Measurements from ENCODE around the gene LRP2.

Gene LRP2

GRCh38 chr2:169351725-169352124, 10.6 kb downstream of the LRP2 start:
- H3K27me3 ChIP-seq = no peaks in the 10 kb centered on the region
- H3K9ac ChIP-seq = no peak overlapping the region
- no peaks in the 10 kb centered on the region for H3K9me3 ChIP-seq
- H3K27ac ChIP-seq = no peak overlapping the region
- H3K36me3 ChIP-seq = no peaks in the 10 kb centered on the region
- no peaks in the 10 kb centered on the region for H4K20me1 ChIP-seq
- no peak for TF ChIP-seq Cebpa-rat (IDR thresholded peaks at IDR 0.05)
- no peak overlapping the region for H3K4me3 ChIP-seq
- H3K4me1 ChIP-seq = no peaks in the 10 kb centered on the region
- no peak overlapping the region for H3K4me2 ChIP-seq

- no peak for TF ChIP-seq Cebpa-rat (IDR thresholded peaks at IDR 0.05)
- H3K9ac ChIP-seq = no peak overlapping the region
- H3K27me3 ChIP-seq = no peaks in the 10 kb centered on the region
- H3K27ac ChIP-seq = no peak overlapping the region
- no peaks in the 10 kb centered on the region for H3K4me1 ChIP-seq
- no peaks in the 10 kb centered on the region for H4K20me1 ChIP-seq
- H3K36me3 ChIP-seq = no peaks in the 10 kb centered on the region
- no peaks in the 10 kb centered on the region for H3K9me3 ChIP-seq
- H3K4me3 ChIP-seq = no peak overlapping the region
- no peak overlapping the region for H3K4me2 ChIP-seq
These were observed 12.8 kb downstream of the LRP2 start for GRCh38 chr2:169349535-169349934.

- no peaks in the 10 kb centered on the region for H3K9me3 ChIP-seq
- TF ChIP-seq Cebpa-rat (IDR thresholded peaks at IDR 0.05) = no peak
- H3K36me3 ChIP-seq = no peaks in the 10 kb centered on the region
- H3K4me2 ChIP-seq = no peak overlapping the region
- H3K4me3 ChIP-seq = no peak overlapping the region
- no peaks in the 10 kb centered on the region for H3K27me3 ChIP-seq
- no peak overlapping the region for H3K9ac ChIP-seq
- H3K4me1 ChIP-seq = no peaks in the 10 kb centered on the region
- H3K27ac ChIP-seq = no peak overlapping the region
- H4K20me1 ChIP-seq = no peaks in the 10 kb centered on the region
These were observed 13.9 kb downstream of the LRP2 start for GRCh38 chr2:169348321-169349024.

GRCh38 chr2:169345486-169346437, 16.6 kb downstream of the LRP2 start:
- Histone ChIP-seq H3K4me2 (no peak overlapping the region), H3K27ac (no peak overlapping the region), H4K20me1 (no peaks in the 10 kb centered on the region), H3K4me1 (no peaks in the 10 kb centered on the region), H3K9ac (no peak overlapping the region), H3K27me3 (no peaks in the 10 kb centered on the region), H3K36me3 (no peaks in the 10 kb centered on the region), H3K4me3 (no peak overlapping the region), H3K9me3 (no peaks in the 10 kb centered on the region)
- no peak for TF ChIP-seq Cebpa-rat (IDR thresholded peaks at IDR 0.05)

- Histone ChIP-seq H3K9ac (no peak overlapping the region), H3K4me3 (no peak overlapping the region), H4K20me1 (no peaks in the 10 kb centered on the region), H3K27ac (no peak overlapping the region), H3K4me2 (no peak overlapping the region), H3K27me3 (no peaks in the 10 kb centered on the region), H3K36me3 (no peaks in the 10 kb centered on the region), H3K9me3 (no peaks in the 10 kb centered on the region), H3K4me1 (no peaks in the 10 kb centered on the region)
- TF ChIP-seq Cebpa-rat (IDR thresholded peaks at IDR 0.05) = no peak
These were observed 17.4 kb downstream of the LRP2 start for GRCh38 chr2:169344736-169345485.

GRCh38 chr2:169343202-169343601, 19.1 kb downstream of the LRP2 start:
- no peaks in the 10 kb centered on the region for H4K20me1 ChIP-seq
- no peak for TF ChIP-seq Cebpa-rat (IDR thresholded peaks at IDR 0.05)
- H3K9ac ChIP-seq = no peak overlapping the region
- no peaks in the 10 kb centered on the region for H3K9me3 ChIP-seq
- H3K27ac ChIP-seq = no peak overlapping the region
- no peaks in the 10 kb centered on the region for H3K27me3 ChIP-seq
- no peak overlapping the region for H3K4me3 ChIP-seq
- H3K36me3 ChIP-seq = no peaks in the 10 kb centered on the region
- no peaks in the 10 kb centered on the region for H3K4me1 ChIP-seq
- no peak overlapping the region for H3K4me2 ChIP-seq

- no peaks in the 10 kb centered on the region for H3K9me3 ChIP-seq
- no peak overlapping the region for H3K9ac ChIP-seq
- no peaks in the 10 kb centered on the region for H4K20me1 ChIP-seq
- no peaks in the 10 kb centered on the region for H3K36me3 ChIP-seq
- no peaks in the 10 kb centered on the region for H3K4me1 ChIP-seq
- H3K27ac ChIP-seq = no peak overlapping the region
- TF ChIP-seq Cebpa-rat (IDR thresholded peaks at IDR 0.05) = no peak
- H3K4me2 ChIP-seq = no peak overlapping the region
- no peak overlapping the region for H3K4me3 ChIP-seq
- H3K27me3 ChIP-seq = no peaks in the 10 kb centered on the region
These were observed 22.7 kb downstream of the LRP2 start for GRCh38 chr2:169339657-169340056.

- no peak for TF ChIP-seq Cebpa-rat (IDR thresholded peaks at IDR 0.05)
These were observed 25.6 kb downstream of the LRP2 start for GRCh38 chr2:169336695-169337094.

GRCh38 chr2:169330555-169331198, 31.7 kb downstream of the LRP2 start:
- Histone ChIP-seq H3K36me3 (no peaks in the 10 kb centered on the region), H3K4me1 (no peaks in the 10 kb centered on the region), H3K4me2 (no peak overlapping the region), H3K27ac (no peak overlapping the region), H3K27me3 (no peaks in the 10 kb centered on the region), H4K20me1 (no peaks in the 10 kb centered on the region), H3K9ac (no peak overlapping the region), H3K4me3 (no peak overlapping the region), H3K9me3 (no peaks in the 10 kb centered on the region)
- no peak for TF ChIP-seq Cebpa-rat (IDR thresholded peaks at IDR 0.05)

More at GRCh38 chr2:169336695-169337094, 25.6 kb downstream of the LRP2 start:
- Histone ChIP-seq H3K4me2 (no peak overlapping the region), H3K36me3 (no peaks in the 10 kb centered on the region), H4K20me1 (no peaks in the 10 kb centered on the region), H3K4me1 (no peaks in the 10 kb centered on the region), H3K27ac (no peak overlapping the region), H3K9me3 (no peaks in the 10 kb centered on the region), H3K4me3 (no peak overlapping the region), H3K9ac (no peak overlapping the region), H3K27me3 (no peaks in the 10 kb centered on the region)
